Measurements from ENCODE around the gene PDE10A.

- TF ChIP-seq EP300 (IDR thresholded peaks at IDR 0.05) (no peak), POLR2A (IDR thresholded peaks at IDR 0.05) (no peak)
Observed at GRCh38 chr6:165580136-165580535, 82.9 kb downstream of the PDE10A start.

All from suprapubic skin (tissue), 2 donors.